Tibial nerve (tissue), 4 donors: Measurements from ENCODE around the gene ZNF699. TPM values are rescaled to one million over a fixed set of nuclear protein-coding genes. Genes with fewer than 3 reads are reported as not detected.

Source experiments
- DNase-seq, 2 donors: peaks; one replicate each; pipeline ENCODE4 v3.0.0-alpha.2; 2019; ENCODE audit warnings: low spot score in 2 of 2
- H3K27ac ChIP-seq, 4 donors: fragments of 200-600 bp; sonication (generic) in 3 of 4; one replicate each; pipeline ENCODE4 v1.5.1; 2017 to 2019; ENCODE audit warnings: mild to moderate bottlenecking in 1 of 4
- H3K27me3 ChIP-seq, 2 donors: fragments of 200-600 bp; sonication (generic) in 1 of 2; one replicate each; pipeline versions ENCODE4 v1.5.1 to v1.6.0; 2017 to 2019
- H3K36me3 ChIP-seq, 3 donors: fragments of 200-600 bp; sonication (generic); one replicate each; pipeline ENCODE4 v1.5.1; 2018 to 2019
- H3K4me1 ChIP-seq, 4 donors: fragments of 200-600 bp; sonication (generic) in 3 of 4; one replicate each; pipeline ENCODE4 v1.5.1; 2017 to 2019
- H3K4me3 ChIP-seq, 4 donors: fragments of 200-600 bp; sonication (generic) in 3 of 4; one replicate each; pipeline ENCODE4 v1.5.1; 2017 to 2019; ENCODE audit warnings: mild to moderate bottlenecking in 1 of 4, moderate library complexity in 1 of 4
- H3K9me3 ChIP-seq, 4 donors: fragments of 200-600 bp; sonication (generic) in 3 of 4; one replicate each; pipeline ENCODE4 v1.5.1; 2017 to 2019
- CTCF ChIP-seq, 5 experiments: fragments of 200-600 bp in 3 of 5; fragments of 450-650 bp in 2 of 5; sonication (generic) in 3 of 5; IDR thresholded peaks; one replicate each; pipeline ENCODE4 v1.5.1; 2016 to 2019; ENCODE audit warnings: antibody characterized with exemption in 5 of 5, mild to moderate bottlenecking in 3 of 5, moderate library complexity in 2 of 5
- EP300 ChIP-seq, 2 donors: sonication (generic); formaldehyde crosslinking; IDR thresholded peaks; one replicate each; pipeline ENCODE4 v1.6.1; 2017; ENCODE audit warnings: antibody characterized with exemption in 2 of 2, mild to moderate bottlenecking in 1 of 2
- POLR2A ChIP-seq, 2 donors: fragments of 450-650 bp; IDR thresholded peaks; one replicate each; pipeline ENCODE4 v1.6.1; 2017; ENCODE audit warnings: antibody characterized with exemption in 2 of 2, mild to moderate bottlenecking in 2 of 2, moderate library complexity in 2 of 2
- WGBS, 2 donors: methylation state at CpG; one replicate each; pipeline ENCODE4 v1.1.5; 2018; 5-methylcytosine and 5-hydroxymethylcytosine counted together
- total RNA-seq, 4 donors: library from RNA; depleted of rRNA; stranded (reverse); fragments of >200 nt; gene quantifications; one replicate each; pipeline ENCODE4 v1.1.0, GENCODE V29; 2016

Gene ZNF699
- total RNA-seq, 4 donors from 2014 or later, result 15.0 to 26.7 (median 22.6) TPM

GRCh38 chr19:9309974-9310446, 372 bp upstream of the ZNF699 start:
- TF ChIP-seq CTCF (IDR thresholded peaks at IDR 0.05), result no peak
- Histone ChIP-seq H3K4me1 (peaks cover 0 to 21% (median 7%) of the 10 kb centered on the region in 4 donors), H3K27ac (peak overlapping the region; percentile 77 to 99 (median 97)), H3K9me3 (peaks cover 0 to 32% (median under 1%) of the 10 kb centered on the region in 4 donors), H3K27me3 (no peaks in the 10 kb centered on the region), H3K36me3 (peaks cover 0 to 22% (median 0%) of the 10 kb centered on the region in 3 donors), H3K4me3 (peak overlapping the region; percentile 63 to 95 (median 86))
- peak; percentile 74 to 87 for DNase-seq
- WGBS, 2 donors, result 6 to 11% methylated on average over 13 of the region's 13 CpGs

- Histone ChIP-seq H3K27ac (no peak overlapping the region), H3K4me3 (peak overlapping the region in 2 of 4 donors; percentile 78 to 95), H3K36me3 (peaks cover 0 to 39% (median 13%) of the 10 kb centered on the region in 3 donors), H3K9me3 (peaks cover 0 to 38% (median 4%) of the 10 kb centered on the region in 4 donors), H3K4me1 (peaks cover 0 to 21% (median 7%) of the 10 kb centered on the region in 4 donors), H3K27me3 (no peaks in the 10 kb centered on the region)
- 57% methylated on average over 10 of the region's 10 CpGs for WGBS, 2 donors
- DNase-seq, result no peak
- TF ChIP-seq CTCF (IDR thresholded peaks at IDR 0.05) (no peak), POLR2A (IDR thresholded peaks at IDR 0.05) (no peak), EP300 (IDR thresholded peaks at IDR 0.05) (no peak)
Measured at GRCh38 chr19:9308091-9308770, 1.4 kb downstream of the ZNF699 start.

GRCh38 chr19:9306443-9306842, 3.2 kb downstream of the ZNF699 start:
- H3K27ac ChIP-seq, result no peak overlapping the region
- no peak for DNase-seq
- TF ChIP-seq POLR2A (IDR thresholded peaks at IDR 0.05), result no peak
- TF ChIP-seq CTCF (IDR thresholded peaks at IDR 0.05), result no peak
- TF ChIP-seq EP300 (IDR thresholded peaks at IDR 0.05), result no peak
- peaks cover 10 to 57% (median 30%) of the 10 kb centered on the region in 3 donors for H3K36me3 ChIP-seq
- H3K4me3 ChIP-seq, result no peak overlapping the region
- WGBS, 2 donors, result 76 to 100% methylated on average over 1 of the region's 1 CpG
- peaks cover 0 to 21% (median 7%) of the 10 kb centered on the region in 4 donors for H3K4me1 ChIP-seq
- peaks cover 0 to 51% (median 9%) of the 10 kb centered on the region in 4 donors for H3K9me3 ChIP-seq
- no peaks in the 10 kb centered on the region for H3K27me3 ChIP-seq

- Histone ChIP-seq H3K36me3 (peaks cover 25 to 100% (median 56%) of the 10 kb centered on the region in 3 donors), H3K9me3 (peaks cover 8 to 100% (median 56%) of the 10 kb centered on the region in 4 donors)
- 95 to 96% methylated on average over 2 of the region's 2 CpGs for WGBS, 2 donors
Measured at GRCh38 chr19:9296336-9296735, 13.3 kb downstream of the ZNF699 start.

More at GRCh38 chr19:9296336-9296735, 13.3 kb downstream of the ZNF699 start:
- H3K4me1 ChIP-seq, result no peaks in the 10 kb centered on the region
- H3K4me3 ChIP-seq, result no peak overlapping the region
- DNase-seq, result no peak
- H3K27ac ChIP-seq, result no peak overlapping the region
- TF ChIP-seq POLR2A (IDR thresholded peaks at IDR 0.05), result no peak
- TF ChIP-seq CTCF (IDR thresholded peaks at IDR 0.05), result no peak
- TF ChIP-seq EP300 (IDR thresholded peaks at IDR 0.05), result no peak
- H3K27me3 ChIP-seq, result no peaks in the 10 kb centered on the region
